ENCODE data around the gene C14orf93.

- TF ChIP-seq EP300 (IDR thresholded peaks at IDR 0.05) (no peak), CTCF (IDR thresholded peaks at IDR 0.05) (no peak), JUNB (IDR thresholded peaks at IDR 0.05) (no peak), POLR2A (IDR thresholded peaks at IDR 0.05; ENCODE audit: low read length) (peak; percentile 80), MAX (IDR thresholded peaks at IDR 0.05) (peak; percentile 66), MAFK (IDR thresholded peaks at IDR 0.05; ENCODE audit: partially characterized antibody) (peak; percentile 94), USF2 (IDR thresholded peaks at IDR 0.05) (no peak), ESRRA (IDR thresholded peaks at IDR 0.05; ENCODE audit: borderline replicate concordance, low read length) (no peak), POLR2AphosphoS2 (conservative IDR thresholded peaks at IDR 0.05; ENCODE audit: low read length) (no peak), JUN (IDR thresholded peaks at IDR 0.05) (peak; percentile 80 to 89; a peak in 4 of 5 replicates)
These were observed 24.8 kb upstream of the C14orf93 start, which contains the start of gene PSMB5 for GRCh38 chr14:23034498-23035302.

Measured in A549 (cell line).